Pons (tissue), 1 donor: ENCODE results near the gene STAB2.
A peak's percentile ranks its signal among the peaks of the same experiment; 100 is the strongest.

ENCODE experiments used
- DNase-seq: peaks from one replicate; pipeline ENCODE4 v3.0.0-alpha.2; 2016; ENCODE audit warnings: low spot score

The STAB2 gene

DNA sequence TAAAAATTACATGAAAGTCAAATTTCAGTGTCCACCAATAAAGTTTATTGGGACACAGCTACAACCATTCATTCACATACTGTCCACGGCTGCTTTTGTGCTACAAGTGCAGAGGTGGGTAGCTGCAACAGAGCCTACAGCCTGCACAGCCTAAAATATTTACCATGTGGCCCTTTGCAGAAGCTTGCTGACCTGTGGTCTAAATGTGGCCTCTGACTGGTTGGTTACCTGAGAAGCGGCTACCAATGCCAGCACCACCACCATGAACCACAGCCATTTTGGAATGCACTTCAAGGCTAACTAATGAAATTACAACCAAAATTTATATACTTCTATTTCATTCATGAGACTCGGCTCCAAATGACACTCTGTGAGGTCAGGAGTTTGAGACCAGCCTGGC is 195.3 kb downstream of the STAB2 start:
- no peak for DNase-seq

- DNase-seq, result no peak
Observed at GRCh38 chr12:103783744-103784664, 196.9 kb downstream of the STAB2 start.

- DNase-seq, result no peak
Observed at GRCh38 chr12:103785243-103786031, 198.4 kb downstream of the STAB2 start.

DNA sequence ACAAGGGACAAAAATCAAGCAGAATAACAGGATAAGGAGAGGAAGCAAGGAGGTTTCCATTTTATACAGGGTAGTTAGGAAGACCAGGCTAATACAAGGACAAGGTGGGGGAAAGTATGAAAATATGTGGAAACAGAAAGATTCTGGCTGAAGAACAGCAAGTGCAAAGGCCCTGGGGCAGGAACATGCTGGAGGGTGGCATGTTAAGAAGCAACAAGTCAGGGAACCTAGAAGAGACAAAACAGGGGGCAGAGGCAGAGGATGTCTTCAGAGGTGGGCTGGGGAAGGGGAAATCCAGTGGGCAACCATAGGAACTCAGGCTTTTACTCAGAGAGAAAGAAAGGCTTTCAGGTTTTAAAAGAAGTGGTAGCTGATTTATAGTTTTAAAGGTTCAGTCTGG is 199.1 kb downstream of the STAB2 start:
- DNase-seq, result no peak

- no peak for DNase-seq
Observed at GRCh38 chr12:103791350-103791920, 204.4 kb downstream of the STAB2 start.

GRCh38 chr12:103793046-103793445 is 206.0 kb downstream of the STAB2 start:
- no peak for DNase-seq

GRCh38 chr12:103793512-103794045 is 206.5 kb downstream of the STAB2 start:
- DNase-seq, result no peak

- DNase-seq, result no peak
Observed at GRCh38 chr12:103794309-103795213, 207.5 kb downstream of the STAB2 start.

GRCh38 chr12:103798586-103798985 is 211.5 kb downstream of the STAB2 start:
- no peak for DNase-seq

GRCh38 chr12:103799504-103799856 is 212.4 kb downstream of the STAB2 start:
- DNase-seq, result no peak

- DNase-seq, result peak; percentile 78
Observed at GRCh38 chr12:103799857-103800771, 213.0 kb downstream of the STAB2 start.

DNA sequence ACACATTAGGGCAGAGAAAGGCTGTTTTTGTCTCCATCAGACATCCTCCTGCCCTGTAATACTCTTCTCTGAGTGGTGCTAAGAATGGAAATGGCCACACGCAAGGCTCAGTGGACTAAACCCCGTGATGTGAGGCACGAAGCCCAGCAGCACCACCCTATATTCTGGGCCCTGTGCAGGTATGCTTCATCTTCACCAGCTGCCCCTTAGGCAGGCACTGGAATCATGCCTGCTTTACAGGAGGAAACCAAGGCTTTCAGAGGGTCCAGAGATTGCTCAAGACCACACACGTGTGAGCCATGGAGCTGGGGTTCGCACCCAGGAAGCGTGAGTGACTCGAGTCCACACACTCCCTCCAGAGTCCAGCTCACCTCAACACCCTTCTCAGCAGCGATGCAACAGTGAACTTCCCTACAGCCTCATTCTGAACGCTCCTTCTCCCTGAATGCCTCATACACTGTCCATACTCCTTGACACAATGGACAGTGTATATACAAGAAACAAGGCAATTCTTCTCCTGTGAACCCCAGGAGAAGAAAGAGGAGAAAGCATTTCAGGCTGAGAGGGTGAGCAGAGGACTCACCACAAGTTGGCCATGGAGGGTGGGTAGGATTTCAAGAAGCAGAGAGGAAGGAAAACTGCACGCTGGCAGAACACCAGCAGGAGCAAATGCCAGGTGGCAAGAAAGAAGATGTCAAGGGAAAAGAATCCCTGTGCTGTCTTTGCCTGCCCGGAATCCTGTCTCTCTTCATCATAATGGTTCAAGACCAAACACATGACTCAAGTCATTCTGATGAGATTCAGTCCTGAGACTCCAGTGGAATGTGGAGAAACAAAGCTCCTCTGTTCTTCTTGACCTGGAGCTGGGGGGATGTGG is 214.9 kb downstream of the STAB2 start:
- peak; percentile 62 for DNase-seq

- no peak for DNase-seq
Observed at GRCh38 chr12:103802586-103802886, 215.5 kb downstream of the STAB2 start.

- no peak for DNase-seq
Observed at GRCh38 chr12:103803847-103804246, 216.8 kb downstream of the STAB2 start.

GRCh38 chr12:103805655-103806360 is 218.7 kb downstream of the STAB2 start:
- no peak for DNase-seq

- no peak for DNase-seq
Observed at GRCh38 chr12:103806803-103807202, 219.7 kb downstream of the STAB2 start.

DNA sequence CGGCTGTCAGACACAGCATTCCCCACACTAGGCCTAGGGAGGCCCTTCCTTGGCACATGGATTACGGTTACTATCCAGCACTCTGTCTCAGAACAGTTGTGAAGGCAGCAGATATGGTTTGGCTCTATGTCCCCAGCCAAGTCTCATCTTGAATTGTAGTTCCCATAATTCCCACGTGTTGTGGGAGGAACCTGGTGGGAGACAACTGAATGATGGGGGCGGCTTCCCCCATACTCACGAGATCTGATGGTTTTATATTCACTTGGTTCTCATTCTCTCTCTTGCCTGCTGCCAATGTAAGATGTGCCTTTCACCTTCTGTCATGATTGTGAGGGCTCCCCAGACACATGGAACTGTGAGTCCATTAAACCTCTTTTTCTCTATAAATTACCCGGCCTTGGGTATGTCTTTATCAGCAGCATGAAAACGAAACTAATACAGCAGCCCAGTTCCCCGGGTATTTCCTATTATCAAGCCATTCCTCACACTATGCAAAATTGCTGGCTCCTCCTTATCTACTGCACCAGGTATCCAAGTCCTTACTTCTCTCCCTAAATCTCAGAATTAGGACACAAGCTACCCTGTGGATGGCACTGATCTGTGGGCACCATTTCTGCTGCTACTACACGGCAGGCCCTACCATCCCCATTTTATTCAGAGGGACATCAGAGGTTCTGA is 220.6 kb downstream of the STAB2 start:
- no peak for DNase-seq

DNA sequence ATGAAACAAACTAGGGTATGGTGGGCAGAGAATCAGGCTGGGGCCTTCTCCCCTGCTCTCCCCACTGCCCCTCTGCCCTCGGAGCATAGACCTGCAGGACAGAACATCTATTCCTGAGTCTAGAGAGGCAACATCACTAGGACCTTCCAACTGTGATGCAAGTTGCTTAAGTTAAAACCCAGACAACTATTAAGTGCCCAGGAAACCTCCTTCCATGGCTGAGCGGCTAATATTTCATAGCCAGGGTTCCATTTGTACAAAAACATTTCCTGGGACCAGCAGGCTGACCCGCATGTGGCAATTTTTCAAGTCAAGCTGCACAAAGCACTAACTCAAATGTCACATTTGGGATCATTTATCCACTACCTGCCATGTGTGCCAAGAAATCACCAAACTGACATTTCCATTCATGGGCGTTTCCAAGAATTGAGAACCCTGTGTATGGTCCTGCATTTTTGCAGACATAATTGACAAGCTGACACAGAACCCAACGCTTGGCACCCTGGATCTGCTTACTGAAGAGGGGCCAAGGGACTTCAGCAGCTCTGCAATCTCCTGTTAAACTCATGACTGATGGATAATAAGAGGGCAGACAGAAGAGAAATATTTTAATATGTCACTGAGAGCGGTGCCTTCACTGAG is 221.3 kb downstream of the STAB2 start:
- no peak for DNase-seq
